HEK293 (cell line): ENCODE measurements around the gene INPP5B.

Experiments used
- BCL11B ChIP-seq: fragments of 450-650 bp; formaldehyde crosslinking; IDR thresholded peaks from 2 replicates; pipeline ENCODE4 v1.5.1; 2016; ENCODE audit warnings: low read depth, missing biosample characterization, missing genetic modification characterization
- GLIS2 ChIP-seq: fragments of 450-650 bp; formaldehyde crosslinking; IDR thresholded peaks from 2 replicates; pipeline ENCODE4 v1.5.1; 2016; ENCODE audit warnings: missing biosample characterization, missing genetic modification characterization
- HIC1 ChIP-seq: fragments of 450-650 bp; formaldehyde crosslinking; IDR thresholded peaks from 2 replicates; pipeline ENCODE4 v1.5.1; 2016; ENCODE audit warnings: missing biosample characterization, missing genetic modification characterization
- KLF8 ChIP-seq: fragments of 450-650 bp; formaldehyde crosslinking; IDR thresholded peaks from 2 replicates; pipeline ENCODE4 v1.5.1; 2016; ENCODE audit warnings: missing biosample characterization, missing genetic modification characterization
- MEIS1 ChIP-seq: sonication (generic); formaldehyde crosslinking; IDR thresholded peaks from 2 replicates; pipeline ENCODE4 v1.8.1; 2022; ENCODE audit warnings: missing genetic modification reagents, mild to moderate bottlenecking, borderline replicate concordance
- MYNN ChIP-seq: fragments of 450-650 bp; formaldehyde crosslinking; IDR thresholded peaks from 2 replicates; pipeline ENCODE4 v1.5.1; 2016; ENCODE audit warnings: missing biosample characterization, missing genetic modification characterization, borderline replicate concordance
- RBAK ChIP-seq: fragments of 450-650 bp; formaldehyde crosslinking; IDR thresholded peaks from 2 replicates; pipeline ENCODE4 v1.5.1; 2016; ENCODE audit warnings: missing biosample characterization, missing genetic modification characterization
- ZBTB10 ChIP-seq: fragments of 450-650 bp; formaldehyde crosslinking; IDR thresholded peaks from 2 replicates; pipeline ENCODE4 v1.5.1; 2016; ENCODE audit warnings: missing biosample characterization, missing genetic modification characterization
- ZNF10 ChIP-seq: fragments of 450-650 bp; formaldehyde crosslinking; IDR thresholded peaks from 2 replicates; pipeline ENCODE4 v1.5.1; 2017; ENCODE audit warnings: missing biosample characterization, missing genetic modification characterization
- ZNF114 ChIP-seq: fragments of 450-650 bp; formaldehyde crosslinking; IDR thresholded peaks from 2 replicates; pipeline ENCODE4 v1.5.0; 2017; ENCODE audit warnings: missing biosample characterization, missing genetic modification characterization
- ZNF157 ChIP-seq: fragments of 450-650 bp; formaldehyde crosslinking; IDR thresholded peaks from 2 replicates; pipeline ENCODE4 v1.5.1; 2016; ENCODE audit warnings: missing biosample characterization, missing genetic modification characterization
- ZNF169 ChIP-seq: fragments of 450-650 bp; formaldehyde crosslinking; IDR thresholded peaks from 2 replicates; pipeline ENCODE4 v1.5.1; 2016; ENCODE audit warnings: missing biosample characterization, missing genetic modification characterization
- ZNF18 ChIP-seq: fragments of 450-650 bp; formaldehyde crosslinking; IDR thresholded peaks from 2 replicates; pipeline ENCODE4 v1.5.1; 2016; ENCODE audit warnings: missing biosample characterization, missing genetic modification characterization
- ZNF2 ChIP-seq: fragments of 450-650 bp; formaldehyde crosslinking; IDR thresholded peaks from 2 replicates; pipeline ENCODE4 v1.5.1; 2016; ENCODE audit warnings: missing biosample characterization, missing genetic modification characterization
- ZNF211 ChIP-seq: fragments of 450-650 bp; formaldehyde crosslinking; IDR thresholded peaks from 2 replicates; pipeline ENCODE4 v1.5.1; 2016; ENCODE audit warnings: low read depth, missing biosample characterization, missing genetic modification characterization
- ZNF248 ChIP-seq: fragments of 450-650 bp; formaldehyde crosslinking; IDR thresholded peaks from 2 replicates; pipeline ENCODE4 v1.5.1; 2017; ENCODE audit warnings: missing biosample characterization, missing genetic modification characterization
- ZNF311 ChIP-seq: fragments of 450-650 bp; formaldehyde crosslinking; IDR thresholded peaks from 2 replicates; pipeline ENCODE4 v1.5.1; 2017; ENCODE audit warnings: missing biosample characterization, missing genetic modification characterization, borderline replicate concordance
- ZNF416 ChIP-seq: fragments of 450-650 bp; formaldehyde crosslinking; IDR thresholded peaks from 2 replicates; pipeline ENCODE4 v1.5.1; 2016; ENCODE audit warnings: missing biosample characterization, missing genetic modification characterization
- ZNF670 ChIP-seq: fragments of 450-650 bp; formaldehyde crosslinking; IDR thresholded peaks from 2 replicates; pipeline ENCODE4 v1.5.1; 2016; ENCODE audit warnings: missing biosample characterization, missing genetic modification characterization, low read depth
- ZNF747 ChIP-seq: fragments of 450-650 bp; formaldehyde crosslinking; IDR thresholded peaks from 2 replicates; pipeline ENCODE4 v1.5.1; 2016; ENCODE audit warnings: missing biosample characterization, missing genetic modification characterization
- ZSCAN16 ChIP-seq: fragments of 450-650 bp; formaldehyde crosslinking; IDR thresholded peaks from 2 replicates; pipeline ENCODE4 v1.5.1; 2016; ENCODE audit warnings: missing biosample characterization, missing genetic modification characterization
- TF ChIP-seq, protein P1 (sequence below): fragments of 450-650 bp; formaldehyde crosslinking; IDR thresholded peaks from 2 replicates; pipeline ENCODE4 v1.5.1; 2016; ENCODE audit warnings: missing biosample characterization, missing genetic modification characterization, borderline replicate concordance
- TF ChIP-seq, protein P2 (sequence below): fragments of 450-650 bp; formaldehyde crosslinking; IDR thresholded peaks from 2 replicates; pipeline ENCODE4 v1.5.1; 2016; ENCODE audit warnings: missing biosample characterization, missing genetic modification characterization
- TF ChIP-seq, protein P3 (sequence below): fragments of 450-650 bp; formaldehyde crosslinking; IDR thresholded peaks from 2 replicates; pipeline ENCODE4 v1.5.1; 2016; ENCODE audit warnings: missing biosample characterization, missing genetic modification characterization, borderline replicate concordance

The INPP5B gene

GRCh38 chr1:37931361-37932158 is 15.3 kb downstream of the INPP5B start (continued):
- TF ChIP-seq, protein P1, sequence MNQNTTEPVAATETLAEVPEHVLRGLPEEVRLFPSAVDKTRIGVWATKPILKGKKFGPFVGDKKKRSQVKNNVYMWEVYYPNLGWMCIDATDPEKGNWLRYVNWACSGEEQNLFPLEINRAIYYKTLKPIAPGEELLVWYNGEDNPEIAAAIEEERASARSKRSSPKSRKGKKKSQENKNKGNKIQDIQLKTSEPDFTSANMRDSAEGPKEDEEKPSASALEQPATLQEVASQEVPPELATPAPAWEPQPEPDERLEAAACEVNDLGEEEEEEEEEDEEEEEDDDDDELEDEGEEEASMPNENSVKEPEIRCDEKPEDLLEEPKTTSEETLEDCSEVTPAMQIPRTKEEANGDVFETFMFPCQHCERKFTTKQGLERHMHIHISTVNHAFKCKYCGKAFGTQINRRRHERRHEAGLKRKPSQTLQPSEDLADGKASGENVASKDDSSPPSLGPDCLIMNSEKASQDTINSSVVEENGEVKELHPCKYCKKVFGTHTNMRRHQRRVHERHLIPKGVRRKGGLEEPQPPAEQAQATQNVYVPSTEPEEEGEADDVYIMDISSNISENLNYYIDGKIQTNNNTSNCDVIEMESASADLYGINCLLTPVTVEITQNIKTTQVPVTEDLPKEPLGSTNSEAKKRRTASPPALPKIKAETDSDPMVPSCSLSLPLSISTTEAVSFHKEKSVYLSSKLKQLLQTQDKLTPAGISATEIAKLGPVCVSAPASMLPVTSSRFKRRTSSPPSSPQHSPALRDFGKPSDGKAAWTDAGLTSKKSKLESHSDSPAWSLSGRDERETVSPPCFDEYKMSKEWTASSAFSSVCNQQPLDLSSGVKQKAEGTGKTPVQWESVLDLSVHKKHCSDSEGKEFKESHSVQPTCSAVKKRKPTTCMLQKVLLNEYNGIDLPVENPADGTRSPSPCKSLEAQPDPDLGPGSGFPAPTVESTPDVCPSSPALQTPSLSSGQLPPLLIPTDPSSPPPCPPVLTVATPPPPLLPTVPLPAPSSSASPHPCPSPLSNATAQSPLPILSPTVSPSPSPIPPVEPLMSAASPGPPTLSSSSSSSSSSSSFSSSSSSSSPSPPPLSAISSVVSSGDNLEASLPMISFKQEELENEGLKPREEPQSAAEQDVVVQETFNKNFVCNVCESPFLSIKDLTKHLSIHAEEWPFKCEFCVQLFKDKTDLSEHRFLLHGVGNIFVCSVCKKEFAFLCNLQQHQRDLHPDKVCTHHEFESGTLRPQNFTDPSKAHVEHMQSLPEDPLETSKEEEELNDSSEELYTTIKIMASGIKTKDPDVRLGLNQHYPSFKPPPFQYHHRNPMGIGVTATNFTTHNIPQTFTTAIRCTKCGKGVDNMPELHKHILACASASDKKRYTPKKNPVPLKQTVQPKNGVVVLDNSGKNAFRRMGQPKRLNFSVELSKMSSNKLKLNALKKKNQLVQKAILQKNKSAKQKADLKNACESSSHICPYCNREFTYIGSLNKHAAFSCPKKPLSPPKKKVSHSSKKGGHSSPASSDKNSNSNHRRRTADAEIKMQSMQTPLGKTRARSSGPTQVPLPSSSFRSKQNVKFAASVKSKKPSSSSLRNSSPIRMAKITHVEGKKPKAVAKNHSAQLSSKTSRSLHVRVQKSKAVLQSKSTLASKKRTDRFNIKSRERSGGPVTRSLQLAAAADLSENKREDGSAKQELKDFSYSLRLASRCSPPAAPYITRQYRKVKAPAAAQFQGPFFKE, result no peak
- TF ChIP-seq, protein P2, sequence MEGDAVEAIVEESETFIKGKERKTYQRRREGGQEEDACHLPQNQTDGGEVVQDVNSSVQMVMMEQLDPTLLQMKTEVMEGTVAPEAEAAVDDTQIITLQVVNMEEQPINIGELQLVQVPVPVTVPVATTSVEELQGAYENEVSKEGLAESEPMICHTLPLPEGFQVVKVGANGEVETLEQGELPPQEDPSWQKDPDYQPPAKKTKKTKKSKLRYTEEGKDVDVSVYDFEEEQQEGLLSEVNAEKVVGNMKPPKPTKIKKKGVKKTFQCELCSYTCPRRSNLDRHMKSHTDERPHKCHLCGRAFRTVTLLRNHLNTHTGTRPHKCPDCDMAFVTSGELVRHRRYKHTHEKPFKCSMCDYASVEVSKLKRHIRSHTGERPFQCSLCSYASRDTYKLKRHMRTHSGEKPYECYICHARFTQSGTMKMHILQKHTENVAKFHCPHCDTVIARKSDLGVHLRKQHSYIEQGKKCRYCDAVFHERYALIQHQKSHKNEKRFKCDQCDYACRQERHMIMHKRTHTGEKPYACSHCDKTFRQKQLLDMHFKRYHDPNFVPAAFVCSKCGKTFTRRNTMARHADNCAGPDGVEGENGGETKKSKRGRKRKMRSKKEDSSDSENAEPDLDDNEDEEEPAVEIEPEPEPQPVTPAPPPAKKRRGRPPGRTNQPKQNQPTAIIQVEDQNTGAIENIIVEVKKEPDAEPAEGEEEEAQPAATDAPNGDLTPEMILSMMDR (tag by site-specific recombination), result peak; percentile 17; the same call in 1 of the 2 replicates
- no peak for TF ChIP-seq MYNN
- TF ChIP-seq KLF8 (tag by site-specific recombination), result no peak
- no peak for TF ChIP-seq ZNF169
- TF ChIP-seq MEIS1 (CRISPR knock-in tag), result no peak
- peak; percentile 89 for TF ChIP-seq HIC1 (tag by site-specific recombination)
- TF ChIP-seq ZNF311, result no peak
- peak; percentile 41; the same call in 1 of the 2 replicates for TF ChIP-seq GLIS2 (tag by site-specific recombination)
- TF ChIP-seq, protein P3, sequence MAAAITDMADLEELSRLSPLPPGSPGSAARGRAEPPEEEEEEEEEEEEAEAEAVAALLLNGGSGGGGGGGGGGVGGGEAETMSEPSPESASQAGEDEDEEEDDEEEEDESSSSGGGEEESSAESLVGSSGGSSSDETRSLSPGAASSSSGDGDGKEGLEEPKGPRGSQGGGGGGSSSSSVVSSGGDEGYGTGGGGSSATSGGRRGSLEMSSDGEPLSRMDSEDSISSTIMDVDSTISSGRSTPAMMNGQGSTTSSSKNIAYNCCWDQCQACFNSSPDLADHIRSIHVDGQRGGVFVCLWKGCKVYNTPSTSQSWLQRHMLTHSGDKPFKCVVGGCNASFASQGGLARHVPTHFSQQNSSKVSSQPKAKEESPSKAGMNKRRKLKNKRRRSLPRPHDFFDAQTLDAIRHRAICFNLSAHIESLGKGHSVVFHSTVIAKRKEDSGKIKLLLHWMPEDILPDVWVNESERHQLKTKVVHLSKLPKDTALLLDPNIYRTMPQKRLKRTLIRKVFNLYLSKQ (tag by site-specific recombination), result no peak
- no peak for TF ChIP-seq ZSCAN16 (tag by site-specific recombination)
- no peak for TF ChIP-seq ZBTB10 (tag by site-specific recombination)
- no peak for TF ChIP-seq ZNF157 (tag by site-specific recombination)
- TF ChIP-seq ZNF416 (tag by site-specific recombination), result no peak
- no peak for TF ChIP-seq RBAK (tag by site-specific recombination)
- TF ChIP-seq ZNF114 (tag by site-specific recombination), result no peak
- no peak for TF ChIP-seq BCL11B
- TF ChIP-seq ZNF211 (tag by site-specific recombination), result no peak
- TF ChIP-seq ZNF10 (tag by site-specific recombination), result no peak
- no peak for TF ChIP-seq ZNF2 (tag by site-specific recombination)
- TF ChIP-seq ZNF18 (tag by site-specific recombination), result no peak
- no peak for TF ChIP-seq ZNF248 (tag by site-specific recombination)
- no peak for TF ChIP-seq ZNF670 (tag by site-specific recombination)
- TF ChIP-seq ZNF747, result no peak
